OCI-LY3 (cell line): ENCODE measurements around the gene MTCP1.

Experiments used
- H2AFZ ChIP-seq: fragments of 200-600, 300-600 bp; shearing (Covaris generic); 2 replicates; pipeline ENCODE4 v1.6.0; 2014; ENCODE audit warnings: antibody characterized with exemption, low read depth, low read length
- H3K27ac ChIP-seq: fragments of 200-600, 300-600 bp; sonication (generic); 2 replicates; pipeline ENCODE4 v1.5.1; 2014; ENCODE audit warnings: mild to moderate bottlenecking, low read length, moderate library complexity, mixed read lengths
- H3K27me3 ChIP-seq: fragments of 200-600, 300-600 bp; sonication (generic); 2 replicates; pipeline ENCODE4 v1.6.1; 2014; ENCODE audit warnings: low read depth, low read length, mixed read lengths
- H3K36me3 ChIP-seq: fragments of 200-600, 300-600 bp; sonication (generic); replicated peaks from 2 replicates; pipeline ENCODE3; 2014; ENCODE audit warnings: low read depth, low read length, mixed read lengths
- H3K4me1 ChIP-seq: fragments of 300-600, 200-600 bp; sonication (generic); 2 replicates; pipeline ENCODE4 v1.6.1; 2014; ENCODE audit warnings: low read length, mixed read lengths
- H3K4me2 ChIP-seq: fragments of 200-600, 300-600 bp; sonication (generic); 2 replicates; pipeline ENCODE4 v1.6.1; 2014; ENCODE audit warnings: low read length, mixed read lengths
- H3K4me3 ChIP-seq: fragments of 300-600, 200-600 bp; sonication (generic); 2 replicates; pipeline ENCODE4 v1.5.1; 2014; ENCODE audit warnings: antibody characterized with exemption, mild to moderate bottlenecking, low read length, moderate library complexity
- H3K79me2 ChIP-seq: fragments of 300-600, 200-600 bp; shearing (Covaris generic); 2 replicates; pipeline ENCODE4 v1.6.1; 2014; ENCODE audit warnings: mild to moderate bottlenecking, low read length, mixed read lengths
- H3K9ac ChIP-seq: fragments of 300-600, 200-600 bp; shearing (Covaris generic); 2 replicates; pipeline ENCODE4 v1.6.0; 2014; ENCODE audit warnings: mild to moderate bottlenecking, low read length, moderate library complexity
- H3K9me3 ChIP-seq: fragments of 200-600, 300-600 bp; shearing (Covaris generic); 2 replicates; pipeline ENCODE4 v1.6.1; 2014; ENCODE audit warnings: low read length, mixed read lengths; ENCODE audit not compliant: insufficient read depth
- H4K20me1 ChIP-seq: fragments of 200-600, 300-600 bp; sonication (generic); 2 replicates; pipeline ENCODE4 v1.6.1; 2016; ENCODE audit warnings: low read length, mixed read lengths; ENCODE audit not compliant: insufficient read depth
- CTCF ChIP-seq: fragments of 200-600, 300-600 bp; sonication (generic); IDR thresholded peaks from 2 replicates; pipeline ENCODE4 v1.5.1; 2014; ENCODE audit warnings: antibody characterized with exemption, low read length, low read depth
- EZH2phosphoT487 ChIP-seq: fragments of 200-600 bp; shearing (Covaris generic); IDR thresholded peaks from 2 replicates; pipeline ENCODE4 v1.6.1; 2018; ENCODE audit warnings: antibody characterized with exemption, mixed run types, low read depth

The MTCP1 gene

GRCh38 chrX:155046129-155046810, 24.7 kb downstream of the MTCP1 start:
- no peaks in the 10 kb centered on the region for H3K27me3 ChIP-seq
- H3K4me1 ChIP-seq: no peaks in the 10 kb centered on the region
- H3K4me2 ChIP-seq: no peak overlapping the region
- no peak overlapping the region for H3K27ac ChIP-seq
- no peak overlapping the region for H2AFZ ChIP-seq
- TF ChIP-seq CTCF: no peak
- TF ChIP-seq EZH2phosphoT487: no peak
- H4K20me1 ChIP-seq: no peaks in the 10 kb centered on the region
- H3K9me3 ChIP-seq: no peaks in the 10 kb centered on the region
- no peaks in the 10 kb centered on the region for H3K36me3 ChIP-seq
- H3K4me3 ChIP-seq: no peak overlapping the region
- no peak overlapping the region for H3K9ac ChIP-seq
- H3K79me2 ChIP-seq: no peaks in the 10 kb centered on the region

- Histone ChIP-seq H3K27me3 (no peaks in the 10 kb centered on the region), H3K9ac (no peak overlapping the region), H3K9me3 (no peaks in the 10 kb centered on the region), H3K4me1 (no peaks in the 10 kb centered on the region), H3K27ac (no peak overlapping the region), H3K79me2 (peaks cover 9% of the 10 kb centered on the region; the same call in 1 of the 2 replicates), H3K4me3 (no peak overlapping the region), H3K36me3 (peaks cover 25% of the 10 kb centered on the region), H4K20me1 (no peaks in the 10 kb centered on the region), H2AFZ (no peak overlapping the region), H3K4me2 (no peak overlapping the region)
- TF ChIP-seq EZH2phosphoT487 (no peak), CTCF (no peak)
These were observed 35.2 kb downstream of the MTCP1 start for GRCh38 chrX:155035688-155036087.

- peaks cover 8% of the 10 kb centered on the region for H3K4me1 ChIP-seq
- H3K4me2 ChIP-seq: no peak overlapping the region
- no peak overlapping the region for H3K4me3 ChIP-seq
- H3K27me3 ChIP-seq: no peaks in the 10 kb centered on the region
- H3K9ac ChIP-seq: no peak overlapping the region
- no peak overlapping the region for H2AFZ ChIP-seq
- TF ChIP-seq CTCF: no peak
- no peak for TF ChIP-seq EZH2phosphoT487
- no peaks in the 10 kb centered on the region for H3K9me3 ChIP-seq
- no peaks in the 10 kb centered on the region for H4K20me1 ChIP-seq
- peaks cover 40% of the 10 kb centered on the region for H3K79me2 ChIP-seq
- H3K36me3 ChIP-seq: peaks cover 23% of the 10 kb centered on the region
- H3K27ac ChIP-seq: no peak overlapping the region
These were observed 39.3 kb downstream of the MTCP1 start for GRCh38 chrX:155031657-155032056.

DNA sequence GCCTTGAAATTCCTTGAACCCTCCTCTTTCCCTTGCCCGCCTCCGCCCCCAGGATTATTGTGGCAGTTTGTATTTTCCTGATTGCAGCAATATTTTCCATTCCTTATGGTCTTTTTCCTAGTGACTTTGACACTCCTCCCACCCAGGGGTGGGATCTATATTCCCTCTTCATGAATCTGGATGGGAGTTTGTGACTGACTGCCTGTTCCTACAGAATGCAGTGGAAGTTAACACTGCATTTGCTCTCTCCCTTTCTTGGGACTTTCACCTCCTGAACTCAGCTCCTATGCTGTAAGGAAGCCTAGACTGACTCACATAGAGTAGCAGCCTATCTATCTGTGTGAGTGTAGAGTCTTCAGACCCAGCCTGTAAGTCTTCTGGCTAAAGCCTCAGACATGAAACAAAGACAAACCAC, 42.1 kb downstream of the MTCP1 start:
- no peaks in the 10 kb centered on the region for H3K9me3 ChIP-seq
- no peak overlapping the region for H2AFZ ChIP-seq
- peaks cover 40% of the 10 kb centered on the region for H3K79me2 ChIP-seq
- no peak for TF ChIP-seq CTCF
- H4K20me1 ChIP-seq: no peaks in the 10 kb centered on the region
- peaks cover 5% of the 10 kb centered on the region for H3K36me3 ChIP-seq
- no peak overlapping the region for H3K9ac ChIP-seq
- H3K27me3 ChIP-seq: no peaks in the 10 kb centered on the region
- H3K27ac ChIP-seq: no peak overlapping the region
- H3K4me3 ChIP-seq: no peak overlapping the region
- no peak overlapping the region; the same call in 1 of the 2 replicates for H3K4me2 ChIP-seq
- H3K4me1 ChIP-seq: peaks cover 8% of the 10 kb centered on the region
